ENCODE results near the gene ANXA4.

- TF ChIP-seq SP1 (IDR thresholded peaks at IDR 0.05) (no peak), FOXM1 (IDR thresholded peaks at IDR 0.05; ENCODE audit: borderline replicate concordance) (no peak), BHLHE40 (IDR thresholded peaks at IDR 0.05; ENCODE audit: borderline replicate concordance) (no peak), FOXK2 (IDR thresholded peaks at IDR 0.05) (no peak), ELF4 (IDR thresholded peaks at IDR 0.05) (no peak), CTBP1 (IDR thresholded peaks at IDR 0.05; ENCODE audit: borderline replicate concordance) (no peak), NFRKB (IDR thresholded peaks at IDR 0.05) (no peak), SUZ12 (IDR thresholded peaks at IDR 0.05) (no peak)
- TF ChIP-seq, protein P1, sequence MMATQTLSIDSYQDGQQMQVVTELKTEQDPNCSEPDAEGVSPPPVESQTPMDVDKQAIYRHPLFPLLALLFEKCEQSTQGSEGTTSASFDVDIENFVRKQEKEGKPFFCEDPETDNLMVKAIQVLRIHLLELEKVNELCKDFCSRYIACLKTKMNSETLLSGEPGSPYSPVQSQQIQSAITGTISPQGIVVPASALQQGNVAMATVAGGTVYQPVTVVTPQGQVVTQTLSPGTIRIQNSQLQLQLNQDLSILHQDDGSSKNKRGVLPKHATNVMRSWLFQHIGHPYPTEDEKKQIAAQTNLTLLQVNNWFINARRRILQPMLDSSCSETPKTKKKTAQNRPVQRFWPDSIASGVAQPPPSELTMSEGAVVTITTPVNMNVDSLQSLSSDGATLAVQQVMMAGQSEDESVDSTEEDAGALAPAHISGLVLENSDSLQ (IDR thresholded peaks at IDR 0.05) = no peak
These were observed 12.7 kb downstream of the ANXA4 start for GRCh38 chr2:69754633-69755032.

Measured in HEK293T (cell line).